GM23338 (cell line): ENCODE data around the gene BCAS3. TPM values are rescaled to one million over a fixed set of nuclear protein-coding genes. Genes with fewer than 3 reads are reported as not detected.

Experiments used
- ATAC-seq: fragments of 200-7000 bp; cut with Tn5 transposase; 3 replicates; pipeline ENCODE4 v1.9.1; 2020
- DNase-seq: peaks from one replicate; pipeline ENCODE4 v3.0.0-alpha.2; 2015; ENCODE audit warnings: low spot score
- H2AFZ ChIP-seq: fragments of 200-600 bp; sonication (generic); 2 replicates; pipeline ENCODE4 v1.8.0; 2016; ENCODE audit warnings: antibody characterized with exemption, mild to moderate bottlenecking, moderate library complexity
- H3F3A ChIP-seq: fragments of 200-600 bp; sonication (generic); replicated peaks from 2 replicates; pipeline ENCODE4 v1.8.0; 2017; ENCODE audit warnings: antibody characterized with exemption, mixed run types, low read depth
- H3K27ac ChIP-seq: fragments of 200-600 bp; sonication (generic); 2 replicates; pipeline ENCODE4 v1.6.1; 2016; ENCODE audit warnings: low read depth
- H3K27me3 ChIP-seq: fragments of 200-600 bp; sonication (generic); 2 replicates; pipeline ENCODE4 v1.8.0; 2016; ENCODE audit warnings: mild to moderate bottlenecking, mixed run types, moderate library complexity; ENCODE audit not compliant: insufficient read depth
- H3K36me3 ChIP-seq: fragments of 200-600 bp; sonication (generic); 2 replicates; pipeline ENCODE4 v1.8.0; 2016; ENCODE audit warnings: mild to moderate bottlenecking; ENCODE audit not compliant: insufficient read depth
- H3K4me1 ChIP-seq: fragments of 200-600 bp; sonication (generic); 2 replicates; pipeline ENCODE4 v1.8.0; 2016; ENCODE audit warnings: mild to moderate bottlenecking, moderate library complexity; ENCODE audit not compliant: insufficient read depth
- H3K4me2 ChIP-seq: fragments of 200-600 bp; sonication (generic); 2 replicates; pipeline ENCODE4 v1.7.1; 2017; ENCODE audit warnings: mixed run types
- H3K4me3 ChIP-seq: fragments of 200-600 bp; sonication (generic); 2 replicates; pipeline ENCODE4 v1.6.1; 2016; ENCODE audit warnings: mixed run types
- H3K79me2 ChIP-seq: fragments of 200-600 bp; sonication (generic); replicated peaks from 2 replicates; pipeline ENCODE4 v1.8.0; 2017; ENCODE audit warnings: mild to moderate bottlenecking; ENCODE audit not compliant: insufficient read depth
- H3K9me2 ChIP-seq: fragments of 200-600 bp; sonication (generic); 2 replicates; pipeline ENCODE4 v1.8.0; 2017; ENCODE audit not compliant: insufficient read depth
- H4K20me1 ChIP-seq: fragments of 200-600 bp; sonication (generic); replicated peaks from 2 replicates; pipeline ENCODE4 v1.8.0; 2017; ENCODE audit warnings: mild to moderate bottlenecking; ENCODE audit not compliant: insufficient read depth
- H3K27ac Mint-ChIP-seq: 2 replicates; pipeline ENCODE4 v1.8.0; 2020; ENCODE audit warnings: inconsistent platforms, mild to moderate bottlenecking, moderate library complexity, mixed read lengths
- H3K27me3 Mint-ChIP-seq: 3 replicates; pipeline ENCODE4 v1.8.0; 2022; ENCODE audit warnings: low read depth, mild to moderate bottlenecking, moderate library complexity, mixed read lengths, inconsistent platforms; ENCODE audit not compliant: insufficient read depth, poor library complexity
- H3K36me3 Mint-ChIP-seq: 3 replicates; pipeline ENCODE4 v1.8.0; 2021; ENCODE audit warnings: low read depth, mild to moderate bottlenecking, inconsistent platforms, moderate library complexity, mixed read lengths
- H3K4me1 Mint-ChIP-seq: 3 replicates; pipeline ENCODE4 v1.8.0; 2020; ENCODE audit warnings: mild to moderate bottlenecking, inconsistent platforms, mixed read lengths
- H3K4me3 Mint-ChIP-seq: 3 replicates; pipeline ENCODE4 v1.8.0; 2021; ENCODE audit warnings: moderate library complexity, mild to moderate bottlenecking, inconsistent platforms, mixed read lengths
- H3K9me3 Mint-ChIP-seq: 3 replicates; pipeline ENCODE4 v1.8.0; 2020; ENCODE audit warnings: moderate library complexity, mild to moderate bottlenecking, inconsistent platforms, mixed read lengths
- CREB1 ChIP-seq: fragments of 250-450 bp; sonication (Bioruptor Pico); IDR thresholded peaks from 2 replicates; pipeline ENCODE4 v1.5.0; 2020; ENCODE audit warnings: low read depth, mild to moderate bottlenecking, moderate library complexity
- CTCF ChIP-seq, 2 experiments: fragments of 200-600 bp in 1 of 2; sonication (generic) in 1 of 2; conservative IDR thresholded peaks; 2 replicates each; pipeline versions ENCODE4 v1.5.1 to v1.6.1; 2016 to 2017; ENCODE audit warnings: antibody characterized with exemption in 2 of 2, low read depth in 2 of 2, mild to moderate bottlenecking in 2 of 2, moderate library complexity in 1 of 2
- ETS1 ChIP-seq: IDR thresholded peaks from 2 replicates; pipeline ENCODE4 v1.6.1; 2016; ENCODE audit warnings: antibody characterized with exemption
- POLR2AphosphoS5 ChIP-seq: IDR thresholded peaks from 2 replicates; pipeline ENCODE4 v1.6.1; 2016; ENCODE audit warnings: antibody characterized with exemption, low read depth
- REST ChIP-seq: IDR thresholded peaks from one replicate; pipeline ENCODE4 v1.6.1; 2018; ENCODE audit warnings: antibody characterized with exemption; ENCODE audit not compliant: unreplicated experiment
- STAT1 ChIP-seq: IDR thresholded peaks from one replicate; pipeline ENCODE4 v1.6.1; 2016; ENCODE audit warnings: antibody characterized with exemption; ENCODE audit not compliant: unreplicated experiment
- ZNF114 ChIP-seq: fragments of 250-450 bp; sonication (Bioruptor Pico); IDR thresholded peaks from 2 replicates; pipeline ENCODE4 v1.5.0; 2020; ENCODE audit warnings: mild to moderate bottlenecking, moderate library complexity
- ZNF331 ChIP-seq: fragments of 250-450 bp; sonication (Bioruptor Pico); IDR thresholded peaks from 2 replicates; pipeline ENCODE4 v1.5.0; 2020; ENCODE audit warnings: low read depth, mild to moderate bottlenecking, moderate library complexity
- polyA plus RNA-seq: library from polyadenylated mRNA; unstranded; fragments of >200 nt; fragmentation: Nextera tagmentation; extraction: Ambion mirVana; gene quantifications from 2 replicates; pipeline ENCODE4 v1.2.1, GENCODE V29; 2016
- total RNA-seq: library from RNA; depleted of rRNA; stranded (reverse); fragments of >200 nt; shearing (Covaris generic); gene quantifications from 2 replicates; pipeline ENCODE4 v1.2.3, GENCODE V29; 2014

BCAS3 gene
- total and polyA plus RNA-seq, 2 experiments from 2014 or later, result 8.2 to 28.0 TPM

GRCh38 chr17:61245706-61246135 is 568.1 kb downstream of the BCAS3 start (continued):
- TF ChIP-seq STAT1, result no peak
- TF ChIP-seq ETS1, result no peak

- peaks cover 19% of the 10 kb centered on the region for H3K4me1 Mint-ChIP-seq
- H3K36me3 Mint-ChIP-seq, result peaks cover 3% of the 10 kb centered on the region; the same call in 1 of the 3 replicates
- Histone ChIP-seq H3K4me1 (peaks cover 20% of the 10 kb centered on the region), H2AFZ (no peak overlapping the region), H3K4me3 (no peak overlapping the region), H3K27me3 (no peaks in the 10 kb centered on the region), H3K27ac (no peak overlapping the region), H3F3A (0 out of 2 replicates have a peak, but pooled peaks cover 3% of the 10 kb centered on the region), H3K4me2 (no peak overlapping the region), H3K9me2 (peaks cover 13% of the 10 kb centered on the region), H4K20me1 (no peaks in the 10 kb centered on the region), H3K79me2 (no peaks in the 10 kb centered on the region), H3K36me3 (no peaks in the 10 kb centered on the region)
- no peak for ATAC-seq
- H3K9me3 Mint-ChIP-seq, result no peaks in the 10 kb centered on the region
- no peak overlapping the region for H3K27ac Mint-ChIP-seq
- H3K4me3 Mint-ChIP-seq, result no peak overlapping the region
- H3K27me3 Mint-ChIP-seq, result no peaks in the 10 kb centered on the region
- TF ChIP-seq REST (no peak), ZNF114 (CRISPR knock-in tag) (no peak), CTCF (conservative IDR thresholded peaks at IDR 0.05; ENCODE audit: low read depth in 2 of 2) (no peak), ZNF331 (no peak), CREB1 (no peak)
- DNase-seq, result no peak
Measured at GRCh38 chr17:61247439-61247838, 569.8 kb downstream of the BCAS3 start.

GRCh38 chr17:61248399-61248798 is 570.7 kb downstream of the BCAS3 start:
- no peak overlapping the region for H3K4me2 ChIP-seq
- no peak overlapping the region for H3K27ac Mint-ChIP-seq
- H2AFZ ChIP-seq, result no peak overlapping the region
- no peaks in the 10 kb centered on the region for H3K79me2 ChIP-seq
- H3K4me1 ChIP-seq, result peaks cover 23% of the 10 kb centered on the region
- no peak for DNase-seq
- no peak for TF ChIP-seq CTCF (conservative IDR thresholded peaks at IDR 0.05; ENCODE audit: low read depth in 2 of 2)
- TF ChIP-seq ETS1, result no peak
- TF ChIP-seq POLR2AphosphoS5, result no peak
- TF ChIP-seq ZNF114 (CRISPR knock-in tag), result no peak
- no peak overlapping the region for H3K4me3 Mint-ChIP-seq
- no peak overlapping the region for H3K27ac ChIP-seq
- peaks cover 13% of the 10 kb centered on the region for H3K9me2 ChIP-seq
- H3K4me1 Mint-ChIP-seq, result peaks cover 20% of the 10 kb centered on the region
- no peaks in the 10 kb centered on the region for H3K27me3 ChIP-seq
- no peaks in the 10 kb centered on the region for H3K9me3 Mint-ChIP-seq
- H3K4me3 ChIP-seq, result no peak overlapping the region
- no peaks in the 10 kb centered on the region for H3K36me3 ChIP-seq
- H4K20me1 ChIP-seq, result no peaks in the 10 kb centered on the region
- 0 out of 2 replicates have a peak, but pooled peaks cover 3% of the 10 kb centered on the region for H3F3A ChIP-seq
- H3K27me3 Mint-ChIP-seq, result no peaks in the 10 kb centered on the region
- H3K36me3 Mint-ChIP-seq, result no peaks in the 10 kb centered on the region
- ATAC-seq, result no peak
